Keratinocyte (primary cell): ENCODE measurements around the gene ZNF350. TPM values are rescaled to one million over a fixed set of nuclear protein-coding genes. Genes with fewer than 3 reads are reported as not detected.
"Not testable (repeated sequence)": the region's sequence is repeated elsewhere in the genome, so short reads cannot be mapped to it uniquely, and the experiment has no call there.

Source experiments
- DNase-seq: peaks from one replicate; pipeline ENCODE4 v3.0.0-alpha.2; 2011; ENCODE audit warnings: low read depth, missing footprints, low spot score
- FAIRE-seq: peaks from 2 replicates; lab custom pipeline; 2011; peaks lifted over from hg19 to GRCh38; lab: Jason Lieb, UNC
- H2AFZ ChIP-seq: 2 replicates; pipeline ENCODE4 v1.6.0; 2012; ENCODE audit warnings: low read length, control low read depth, inconsistent platforms; ENCODE audit not compliant: control insufficient read depth
- H3K27ac ChIP-seq: 2 replicates; pipeline ENCODE4 v1.5.1; 2011; ENCODE audit warnings: low read length; ENCODE audit not compliant: control insufficient read depth, insufficient read depth
- H3K27me3 ChIP-seq: 3 replicates; pipeline ENCODE4 v1.6.0; 2011; ENCODE audit warnings: low read length; ENCODE audit not compliant: control insufficient read depth, insufficient read depth; ENCODE audit errors: extremely low read depth
- H3K36me3 ChIP-seq, 2 experiments: 2 replicates in 1 of 2; 3 replicates in 1 of 2; pipeline ENCODE4 v1.5.1; 2011; ENCODE audit warnings: low read length in 2 of 2, mild to moderate bottlenecking in 1 of 2; ENCODE audit not compliant: control insufficient read depth in 2 of 2, insufficient read depth in 2 of 2; ENCODE audit errors: extremely low read depth in 1 of 2
- H3K4me1 ChIP-seq: 3 replicates; pipeline ENCODE4 v1.5.1; 2011; ENCODE audit warnings: low read length; ENCODE audit not compliant: control insufficient read depth, insufficient read depth; ENCODE audit errors: extremely low read depth
- H3K4me2 ChIP-seq: 3 replicates; pipeline ENCODE4 v1.6.0; 2011; ENCODE audit warnings: low read depth, low read length; ENCODE audit not compliant: control insufficient read depth, insufficient read depth; ENCODE audit errors: extremely low read depth
- H3K4me3 ChIP-seq, 3 experiments: fragments of 200-600 bp in 1 of 3; sonication (generic) in 1 of 3; 2 replicates in 2 of 3; 3 replicates in 1 of 3; pipeline ENCODE4 v1.5.1; 2011 to 2016; ENCODE audit warnings: low read length in 3 of 3, mild to moderate bottlenecking in 3 of 3, control low read depth in 2 of 3, inconsistent platforms in 1 of 3, low read depth in 1 of 3, mixed read lengths in 1 of 3, mixed run types in 1 of 3, moderate library complexity in 1 of 3; ENCODE audit not compliant: control insufficient read depth in 2 of 3, insufficient read depth in 2 of 3; ENCODE audit errors: extremely low read depth in 1 of 3
- H3K79me2 ChIP-seq: 2 replicates; pipeline ENCODE4 v1.6.0; 2012; ENCODE audit warnings: low read length; ENCODE audit not compliant: control insufficient read depth, insufficient read depth
- H3K9ac ChIP-seq: 3 replicates; pipeline ENCODE4 v1.6.0; 2011; ENCODE audit warnings: low read length; ENCODE audit not compliant: control insufficient read depth, insufficient read depth; ENCODE audit errors: extremely low read depth
- H3K9me1 ChIP-seq: 3 replicates; pipeline ENCODE4 v1.6.0; 2011; ENCODE audit warnings: low read length; ENCODE audit not compliant: control insufficient read depth, insufficient read depth; ENCODE audit errors: extremely low read depth
- H3K9me3 ChIP-seq: 2 replicates; pipeline ENCODE4 v1.5.1; 2012; ENCODE audit warnings: low read depth, low read length; ENCODE audit not compliant: control insufficient read depth
- H4K20me1 ChIP-seq: 3 replicates; pipeline ENCODE4 v1.6.0; 2011; ENCODE audit warnings: low read length; ENCODE audit not compliant: control insufficient read depth, insufficient read depth; ENCODE audit errors: extremely low read depth
- EZH2 ChIP-seq: IDR thresholded peaks from one replicate; pipeline ENCODE4 v1.6.1; 2012; ENCODE audit warnings: inconsistent platforms, mild to moderate bottlenecking, low read length, moderate library complexity
- dilution Hi-C: fragments of 300-500 bp; cut with MboI; formaldehyde crosslinking; loops from one replicate; pipeline ENCODE4 v1.7.0; 2020; ENCODE audit warnings: low sequenced_read_pairs; ENCODE audit not compliant: extremely low pct_ligation_motif_present
- polyA plus RNA-seq, 5 experiments: library from polyadenylated mRNA; depleted of rRNA in 3 of 5; stranded (reverse) in 3 of 5; stranded (forward) in 1 of 5; unstranded in 1 of 5; fragments of >200 nt; gene quantifications; 1 replicate in 1 of 5; 2 replicates in 3 of 5; 3 replicates in 1 of 5; pipeline versions ENCODE4 v1.2.1 to v1.2.3, GENCODE V29; 2011 to 2012; ENCODE audit warnings: missing spikeins in 2 of 5, low read depth in 1 of 5, low replicate concordance in 1 of 5
- TF ChIP-seq, protein P1 (sequence below), 3 experiments: IDR thresholded peaks in 1 of 3; conservative IDR thresholded peaks in 1 of 3; optimal IDR thresholded peaks in 1 of 3; 2 replicates in 2 of 3; 3 replicates in 1 of 3; pipeline versions ENCODE3 to v1.5.1; 2011; ENCODE audit warnings: low read length in 3 of 3, mild to moderate bottlenecking in 3 of 3, moderate library complexity in 2 of 3, control low read depth in 1 of 3, inconsistent platforms in 1 of 3; ENCODE audit not compliant: insufficient read depth in 2 of 3; ENCODE audit errors: extremely low read depth in 1 of 3

The ZNF350 gene
- polyA plus RNA-seq, 1 donor (not counting 4 experiments of a cell fraction or from before 2014, with no cell fraction given): 6.0 TPM

DNA sequence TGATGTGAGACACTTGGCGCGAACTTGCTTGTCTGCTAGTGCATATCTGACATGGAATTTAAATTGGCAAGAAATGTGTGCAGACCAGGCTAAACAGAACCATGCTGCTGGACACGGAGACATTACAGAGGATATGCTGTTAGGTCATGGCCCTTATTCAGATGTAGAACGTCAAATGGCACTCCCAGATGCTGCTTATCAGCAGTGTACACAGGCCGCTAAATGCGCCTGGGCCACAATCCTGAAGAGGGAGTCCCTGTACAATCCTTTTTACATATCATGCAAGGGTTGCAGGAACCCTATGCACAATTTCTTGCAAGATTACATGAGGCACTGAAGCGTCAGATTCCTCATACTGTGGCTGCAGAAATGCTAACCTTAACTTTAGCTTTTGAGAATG is 9.3 kb downstream of the ZNF350 start:
- peaks cover 9% of the 10 kb centered on the region for H3K79me2 ChIP-seq
- no peaks in the 10 kb centered on the region for H3K9me1 ChIP-seq
- no peaks in the 10 kb centered on the region for H4K20me1 ChIP-seq
- no peak overlapping the region for H3K9ac ChIP-seq
- H3K36me3 ChIP-seq: peaks cover 0 to 5% of the 10 kb centered on the region in 2 experiments
- no peak overlapping the region for H2AFZ ChIP-seq
- H3K4me1 ChIP-seq: no peaks in the 10 kb centered on the region
- no peak overlapping the region for H3K4me3 ChIP-seq
- FAIRE-seq: no peak
- no peak overlapping the region for H3K27ac ChIP-seq
- H3K9me3 ChIP-seq: peaks cover 13% of the 10 kb centered on the region
- H3K27me3 ChIP-seq: no peaks in the 10 kb centered on the region
- dilution Hi-C loops: no loop called here
- no peak for TF ChIP-seq EZH2
- TF ChIP-seq, protein P1, sequence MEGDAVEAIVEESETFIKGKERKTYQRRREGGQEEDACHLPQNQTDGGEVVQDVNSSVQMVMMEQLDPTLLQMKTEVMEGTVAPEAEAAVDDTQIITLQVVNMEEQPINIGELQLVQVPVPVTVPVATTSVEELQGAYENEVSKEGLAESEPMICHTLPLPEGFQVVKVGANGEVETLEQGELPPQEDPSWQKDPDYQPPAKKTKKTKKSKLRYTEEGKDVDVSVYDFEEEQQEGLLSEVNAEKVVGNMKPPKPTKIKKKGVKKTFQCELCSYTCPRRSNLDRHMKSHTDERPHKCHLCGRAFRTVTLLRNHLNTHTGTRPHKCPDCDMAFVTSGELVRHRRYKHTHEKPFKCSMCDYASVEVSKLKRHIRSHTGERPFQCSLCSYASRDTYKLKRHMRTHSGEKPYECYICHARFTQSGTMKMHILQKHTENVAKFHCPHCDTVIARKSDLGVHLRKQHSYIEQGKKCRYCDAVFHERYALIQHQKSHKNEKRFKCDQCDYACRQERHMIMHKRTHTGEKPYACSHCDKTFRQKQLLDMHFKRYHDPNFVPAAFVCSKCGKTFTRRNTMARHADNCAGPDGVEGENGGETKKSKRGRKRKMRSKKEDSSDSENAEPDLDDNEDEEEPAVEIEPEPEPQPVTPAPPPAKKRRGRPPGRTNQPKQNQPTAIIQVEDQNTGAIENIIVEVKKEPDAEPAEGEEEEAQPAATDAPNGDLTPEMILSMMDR (optimal IDR thresholded peaks at IDR 0.05 in 1 of 3, IDR thresholded peaks at IDR 0.05 in 1 of 3, conservative IDR thresholded peaks at IDR 0.05 in 1 of 3; ENCODE audit: extremely low read depth in 1 of 3, insufficient read depth in 2 of 3, low read length in 3 of 3): no peak
- no peak for DNase-seq
- H3K4me2 ChIP-seq: no peak overlapping the region

DNA sequence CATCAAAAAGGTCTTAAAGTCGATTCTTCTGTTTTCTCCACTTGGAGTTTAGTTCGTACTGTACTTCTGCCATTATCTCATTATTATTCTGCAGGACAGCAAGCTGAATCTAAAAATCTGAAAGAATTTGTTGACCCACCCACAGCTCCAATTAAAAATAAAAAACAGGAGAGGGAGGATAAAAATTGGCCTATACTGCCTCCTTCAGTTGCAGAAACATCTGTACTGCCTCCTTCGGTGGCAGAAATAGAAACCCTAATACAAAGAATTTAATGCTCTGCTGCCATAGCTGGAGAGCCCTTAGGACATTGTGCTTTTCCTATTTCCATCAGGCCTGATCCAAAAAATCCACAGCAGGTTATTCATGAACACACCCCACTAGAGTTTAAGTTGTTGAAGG is 9.8 kb downstream of the ZNF350 start:
- no peak overlapping the region for H3K4me3 ChIP-seq
- TF ChIP-seq, protein P1 (optimal IDR thresholded peaks at IDR 0.05 in 1 of 3, IDR thresholded peaks at IDR 0.05 in 1 of 3, conservative IDR thresholded peaks at IDR 0.05 in 1 of 3; ENCODE audit: extremely low read depth in 1 of 3, insufficient read depth in 2 of 3, low read length in 3 of 3): no peak
- no peak for TF ChIP-seq EZH2
- no peaks in the 10 kb centered on the region for H3K9me1 ChIP-seq
- DNase-seq: no peak
- H3K36me3 ChIP-seq: peaks cover 0 to 7% of the 10 kb centered on the region in 2 experiments
- no peak for FAIRE-seq
- H3K9ac ChIP-seq: no peak overlapping the region
- no peak overlapping the region for H3K4me2 ChIP-seq
- H4K20me1 ChIP-seq: no peaks in the 10 kb centered on the region
- H2AFZ ChIP-seq: no peak overlapping the region
- H3K4me1 ChIP-seq: no peaks in the 10 kb centered on the region
- H3K9me3 ChIP-seq: peaks cover 15% of the 10 kb centered on the region
- H3K27ac ChIP-seq: no peak overlapping the region
- no peaks in the 10 kb centered on the region for H3K27me3 ChIP-seq
- peaks cover 7% of the 10 kb centered on the region for H3K79me2 ChIP-seq
- dilution Hi-C loops: no loop called here

DNA sequence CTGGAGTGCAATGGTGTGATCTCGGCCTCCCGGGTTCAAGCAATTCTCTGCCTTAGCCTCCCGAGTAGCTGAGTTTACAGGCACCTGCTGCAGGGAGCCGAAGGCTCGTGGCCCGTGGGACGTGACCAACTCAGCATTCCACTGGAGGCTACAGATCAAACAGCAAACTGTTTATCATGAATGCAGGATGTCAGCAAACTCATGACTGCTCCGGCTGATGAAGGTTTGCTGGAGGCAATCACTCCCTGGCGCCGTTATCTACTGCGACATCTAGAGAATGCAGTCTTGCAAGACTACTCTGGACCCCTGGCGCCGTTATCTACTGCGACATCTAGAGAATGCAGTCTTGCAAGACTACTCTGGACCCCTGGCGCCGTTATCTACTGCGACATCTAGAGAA is 10.9 kb downstream of the ZNF350 start:
- dilution Hi-C loops, H3K27ac ChIP-seq, DNase-seq, H3K79me2 ChIP-seq, H3K4me3 ChIP-seq, H3K9ac ChIP-seq, H3K4me1 ChIP-seq, H3K4me2 ChIP-seq, FAIRE-seq, H2AFZ ChIP-seq, H4K20me1 ChIP-seq, H3K9me1 ChIP-seq, H3K36me3 ChIP-seq, H3K27me3 ChIP-seq: not testable (repeated sequence)
- peaks cover 22% of the 10 kb centered on the region for H3K9me3 ChIP-seq
